ENCODE data around the gene TPRG1. TPM values are rescaled to one million over a fixed set of nuclear protein-coding genes. Genes with fewer than 3 reads are reported as not detected.

The TPRG1 gene
- total and polyA plus RNA-seq, 2 donors (not counting 3 experiments of a cell fraction or from before 2014, with no cell fraction given): 0.30 TPM; not detected in 1

DNA sequence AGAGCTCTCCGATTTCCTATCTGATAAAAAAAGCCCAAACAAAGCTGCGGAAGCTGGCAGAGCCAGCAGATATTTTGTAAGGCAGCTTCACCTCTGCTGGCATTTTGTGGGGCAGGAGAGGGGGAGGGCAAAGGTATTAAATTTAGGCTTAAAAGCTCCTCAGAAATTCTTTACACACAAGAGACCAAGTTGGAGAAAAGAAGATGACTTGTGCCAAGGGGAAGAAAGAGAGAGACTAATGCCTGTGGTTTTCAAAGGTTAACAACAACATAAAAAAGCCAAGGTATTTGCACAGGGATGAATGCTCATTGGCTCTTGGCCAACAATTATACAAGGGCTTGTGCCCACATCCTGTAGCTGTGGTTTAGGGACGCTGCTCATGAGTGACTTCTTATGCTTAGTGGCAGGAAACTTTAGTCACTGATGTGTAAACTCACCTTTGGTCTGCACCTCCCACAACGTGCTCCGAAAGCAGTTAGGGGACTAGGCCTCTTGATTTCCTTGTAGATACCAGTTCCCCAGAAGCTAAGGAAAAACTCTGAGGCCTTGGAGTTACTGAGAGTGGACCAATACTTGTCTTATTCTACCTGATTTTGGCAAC is 152.9 kb downstream of the TPRG1 start:
- Histone ChIP-seq H3K9ac (replicated peaks; ENCODE audit: extremely low read depth, insufficient read depth, low read length) (no peak overlapping the region), H3K27ac (ENCODE audit: insufficient read depth, low read depth, low read length) (no peak overlapping the region), H4K20me1 (replicated peaks; ENCODE audit: control insufficient read depth, extremely low read depth, insufficient read depth, low read length) (no peaks in the 10 kb centered on the region), H3K9me1 (replicated peaks; ENCODE audit: control insufficient read depth, extremely low read depth, insufficient read depth, low read length) (no peaks in the 10 kb centered on the region), H3K9me3 (replicated peaks; ENCODE audit: control insufficient read depth, insufficient read depth, low read length) (no peaks in the 10 kb centered on the region), H3K27me3 (ENCODE audit: control insufficient read depth in 2 of 2, insufficient read depth in 2 of 2, low read length in 2 of 2) (no peaks in the 10 kb centered on the region), H3K4me2 (ENCODE audit: insufficient read depth, low read length) (no peak overlapping the region), H2AFZ (ENCODE audit: low read depth, low read length) (no peak overlapping the region), H3K36me3 (ENCODE audit: control insufficient read depth in 2 of 2, extremely low read depth in 1 of 2, insufficient read depth in 2 of 2, low read length in 2 of 2) (no peaks in the 10 kb centered on the region), H3K79me2 (ENCODE audit: control insufficient read depth, insufficient read depth, low read length) (no peaks in the 10 kb centered on the region), H3K4me1 (ENCODE audit: control insufficient read depth, extremely low read depth, insufficient read depth, low read length) (no peaks in the 10 kb centered on the region), H3K4me3 (replicated peaks in 1 of 3; ENCODE audit: insufficient read depth in 1 of 3, low read depth in 1 of 3, low read length in 3 of 3) (no peak overlapping the region)
- POLR2A ChIA-PET: no interaction called here
- CTCF ChIA-PET: no interaction called here
- no TSS peak for BruUV-seq (replicated peaks)
- FAIRE-seq: no peak
- no peak for TF ChIP-seq JUN (IDR thresholded peaks at IDR 0.05; ENCODE audit: borderline replicate concordance, insufficient read depth, insufficient read length, low read depth)
- TF ChIP-seq GATA2 (IDR thresholded peaks at IDR 0.05; ENCODE audit: insufficient read depth, insufficient read length, low read depth, low read length): peak; percentile 93
- TF ChIP-seq MYC (IDR thresholded peaks at IDR 0.05; ENCODE audit: low read depth, low read length): no peak
- peak; percentile 87 for TF ChIP-seq FOS (IDR thresholded peaks at IDR 0.05; ENCODE audit: borderline replicate concordance, insufficient read depth, low read length)
- no peak for TF ChIP-seq POLR2A (IDR thresholded peaks at IDR 0.05; ENCODE audit: low read depth, low read length)
- TF ChIP-seq POLR2AphosphoS5 (IDR thresholded peaks at IDR 0.05; ENCODE audit: insufficient read depth, low read depth, low read length): peak; percentile 50
- TF ChIP-seq, protein P1, sequence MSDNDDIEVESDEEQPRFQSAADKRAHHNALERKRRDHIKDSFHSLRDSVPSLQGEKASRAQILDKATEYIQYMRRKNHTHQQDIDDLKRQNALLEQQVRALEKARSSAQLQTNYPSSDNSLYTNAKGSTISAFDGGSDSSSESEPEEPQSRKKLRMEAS (IDR thresholded peaks at IDR 0.05; ENCODE audit: insufficient read depth, insufficient read length): no peak
- TF ChIP-seq EZH2 (IDR thresholded peaks at IDR 0.05; ENCODE audit: borderline replicate concordance, low read depth, low read length, severe bottlenecking): no peak
- TF ChIP-seq, protein P2, sequence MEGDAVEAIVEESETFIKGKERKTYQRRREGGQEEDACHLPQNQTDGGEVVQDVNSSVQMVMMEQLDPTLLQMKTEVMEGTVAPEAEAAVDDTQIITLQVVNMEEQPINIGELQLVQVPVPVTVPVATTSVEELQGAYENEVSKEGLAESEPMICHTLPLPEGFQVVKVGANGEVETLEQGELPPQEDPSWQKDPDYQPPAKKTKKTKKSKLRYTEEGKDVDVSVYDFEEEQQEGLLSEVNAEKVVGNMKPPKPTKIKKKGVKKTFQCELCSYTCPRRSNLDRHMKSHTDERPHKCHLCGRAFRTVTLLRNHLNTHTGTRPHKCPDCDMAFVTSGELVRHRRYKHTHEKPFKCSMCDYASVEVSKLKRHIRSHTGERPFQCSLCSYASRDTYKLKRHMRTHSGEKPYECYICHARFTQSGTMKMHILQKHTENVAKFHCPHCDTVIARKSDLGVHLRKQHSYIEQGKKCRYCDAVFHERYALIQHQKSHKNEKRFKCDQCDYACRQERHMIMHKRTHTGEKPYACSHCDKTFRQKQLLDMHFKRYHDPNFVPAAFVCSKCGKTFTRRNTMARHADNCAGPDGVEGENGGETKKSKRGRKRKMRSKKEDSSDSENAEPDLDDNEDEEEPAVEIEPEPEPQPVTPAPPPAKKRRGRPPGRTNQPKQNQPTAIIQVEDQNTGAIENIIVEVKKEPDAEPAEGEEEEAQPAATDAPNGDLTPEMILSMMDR (IDR thresholded peaks at IDR 0.05; ENCODE audit: extremely low read depth in 1 of 2, insufficient read depth in 1 of 2, low read depth in 1 of 2, low read length in 2 of 2): no peak
- intact Hi-C loops (cut with micrococcal nuclease) (no loop called here), dilution Hi-C loops (cut with MboI; ENCODE audit: extremely low pct_ligation_motif_present, low sequenced_read_pairs) (no loop called here)
- peak; percentile 10 for DNase-seq (ENCODE audit: low read depth, low spot score)

All from endothelial cell of umbilical vein (primary cell).